Neural cell (in vitro differentiated cells): ENCODE data around the gene SDK1. TPM values are rescaled to one million over a fixed set of nuclear protein-coding genes. Genes with fewer than 3 reads are reported as not detected.

Experiments used
- H2AFZ ChIP-seq: fragments of 200-600, 300-800 bp; sonication (generic), shearing (Covaris generic); 2 replicates; pipeline ENCODE4 v1.6.0; 2014; ENCODE audit warnings: low read depth, mild to moderate bottlenecking, antibody characterized with exemption, low read length, moderate library complexity
- H3F3A ChIP-seq: fragments of 200-600 bp; shearing (Covaris generic); 2 replicates; pipeline ENCODE4 v1.6.1; 2016; ENCODE audit warnings: mild to moderate bottlenecking, moderate library complexity, mixed read lengths, antibody characterized with exemption, low read length; ENCODE audit not compliant: insufficient read depth, poor library complexity, severe bottlenecking
- H3K27ac ChIP-seq: fragments of 200-600, 300-800 bp; sonication (generic), shearing (Covaris generic); 2 replicates; pipeline ENCODE4 v1.5.1; 2014; ENCODE audit warnings: mild to moderate bottlenecking, low read length, moderate library complexity
- H3K27me3 ChIP-seq: fragments of 300-800, 200-600 bp; sonication (generic), shearing (Covaris generic); 2 replicates; pipeline ENCODE4 v1.6.0; 2014; ENCODE audit warnings: mild to moderate bottlenecking, low read depth, low read length, moderate library complexity; ENCODE audit not compliant: insufficient read depth
- H3K36me3 ChIP-seq: fragments of 300-800, 200-600 bp; sonication (generic), shearing (Covaris generic); 2 replicates; pipeline ENCODE4 v1.5.1; 2014; ENCODE audit warnings: mild to moderate bottlenecking, antibody characterized with exemption, low read length, moderate library complexity; ENCODE audit not compliant: insufficient read depth
- H3K4me2 ChIP-seq: fragments of 300-800, 200-600 bp; sonication (generic), shearing (Covaris generic); 2 replicates; pipeline ENCODE4 v1.6.0; 2014; ENCODE audit warnings: mild to moderate bottlenecking, low read length
- H3K4me3 ChIP-seq: fragments of 300-800, 200-600 bp; sonication (generic), shearing (Covaris generic); 2 replicates; pipeline ENCODE4 v1.5.1; 2014; ENCODE audit warnings: mild to moderate bottlenecking, low read length, moderate library complexity
- H3K79me2 ChIP-seq: fragments of 200-600 bp; shearing (Covaris generic); replicated peaks from 2 replicates; pipeline ENCODE4 v1.6.0; 2014; ENCODE audit warnings: mild to moderate bottlenecking, low read length, moderate library complexity; ENCODE audit not compliant: insufficient read depth
- H3K9ac ChIP-seq: fragments of 300-800, 200-600 bp; sonication (generic), shearing (Covaris generic); 2 replicates; pipeline ENCODE4 v1.6.1; 2016; ENCODE audit warnings: mild to moderate bottlenecking, low read length, mixed read lengths
- H3K9me2 ChIP-seq: fragments of 200-600 bp; shearing (Covaris generic); 2 replicates; pipeline ENCODE4 v1.6.1; 2016; ENCODE audit warnings: mild to moderate bottlenecking, low read length, mixed read lengths; ENCODE audit not compliant: insufficient read depth
- H3K9me3 ChIP-seq: fragments of 200-600, 300-800 bp; sonication (generic), shearing (Covaris generic); 2 replicates; pipeline ENCODE4 v1.6.1; 2016; ENCODE audit warnings: mild to moderate bottlenecking, mixed run types, low read length, moderate library complexity, mixed read lengths
- H4K20me1 ChIP-seq: fragments of 200-600 bp; shearing (Covaris generic); 2 replicates; pipeline ENCODE4 v1.6.1; 2016; ENCODE audit warnings: mild to moderate bottlenecking, mixed run types; ENCODE audit not compliant: insufficient read depth
- CTCF ChIP-seq: fragments of 450-650 bp; IDR thresholded peaks from 2 replicates; pipeline ENCODE4 v1.5.1; 2014; ENCODE audit warnings: antibody characterized with exemption, mild to moderate bottlenecking, moderate library complexity; ENCODE audit not compliant: poor library complexity, severe bottlenecking
- EP300 ChIP-seq: fragments of 450-650 bp; conservative IDR thresholded peaks from 2 replicates; pipeline ENCODE4 v1.6.1; 2014; ENCODE audit warnings: antibody characterized with exemption, mild to moderate bottlenecking, moderate library complexity; ENCODE audit not compliant: poor library complexity, severe bottlenecking
- EZH2 ChIP-seq: fragments of 200-600, 300-800 bp; shearing (Covaris generic), sonication (generic); IDR thresholded peaks from 2 replicates; pipeline ENCODE4 v1.6.1; 2014; ENCODE audit warnings: antibody characterized with exemption, low read length, borderline replicate concordance, mild to moderate bottlenecking; ENCODE audit not compliant: insufficient read depth, poor library complexity, severe bottlenecking
- MXI1 ChIP-seq: fragments of 450-650 bp; conservative IDR thresholded peaks from 2 replicates; pipeline ENCODE4 v1.6.1; 2014; ENCODE audit warnings: antibody characterized with exemption, mild to moderate bottlenecking; ENCODE audit not compliant: poor library complexity, severe bottlenecking
- POLR2AphosphoS5 ChIP-seq: IDR thresholded peaks from 2 replicates; pipeline ENCODE4 v1.6.1; 2012
- RAD21 ChIP-seq: fragments of 450-650 bp; conservative IDR thresholded peaks from 2 replicates; pipeline ENCODE4 v1.6.1; 2014; ENCODE audit warnings: antibody characterized with exemption, mild to moderate bottlenecking, moderate library complexity
- SMC3 ChIP-seq: fragments of 450-650 bp; conservative IDR thresholded peaks from 2 replicates; pipeline ENCODE4 v1.6.1; 2014; ENCODE audit warnings: antibody characterized with exemption, mild to moderate bottlenecking, moderate library complexity; ENCODE audit not compliant: poor library complexity
- TAF1 ChIP-seq: IDR thresholded peaks from 2 replicates; pipeline ENCODE4 v1.6.1; 2012; ENCODE audit warnings: low read depth
- polyA plus RNA-seq: library from polyadenylated mRNA; depleted of rRNA; stranded (reverse); fragments of >200 nt; gene quantifications from 2 replicates; pipeline ENCODE4 v1.2.3, GENCODE V29; 2014
- TF ChIP-seq, protein P1 (sequence below): IDR thresholded peaks from 2 replicates; pipeline ENCODE4 v1.6.1; 2012; ENCODE audit warnings: borderline replicate concordance

SDK1 gene
- polyA plus RNA-seq, 1 donor from 2014 or later, result 2.7 TPM

- H3K9me3 ChIP-seq, result no peaks in the 10 kb centered on the region
- no peaks in the 10 kb centered on the region for H3K36me3 ChIP-seq
- no peaks in the 10 kb centered on the region for H3K9me2 ChIP-seq
- H3K27me3 ChIP-seq, result no peaks in the 10 kb centered on the region
- no peaks in the 10 kb centered on the region for H3F3A ChIP-seq
- no peak overlapping the region for H3K27ac ChIP-seq
- H3K4me2 ChIP-seq, result no peak overlapping the region
- H3K4me3 ChIP-seq, result no peak overlapping the region
- no peaks in the 10 kb centered on the region for H3K79me2 ChIP-seq
- no peak overlapping the region for H2AFZ ChIP-seq
- no peak for TF ChIP-seq EP300
- no peak for TF ChIP-seq SMC3
- no peak for TF ChIP-seq EZH2
- TF ChIP-seq POLR2AphosphoS5, result no peak
- TF ChIP-seq MXI1, result no peak
- TF ChIP-seq, protein P1, sequence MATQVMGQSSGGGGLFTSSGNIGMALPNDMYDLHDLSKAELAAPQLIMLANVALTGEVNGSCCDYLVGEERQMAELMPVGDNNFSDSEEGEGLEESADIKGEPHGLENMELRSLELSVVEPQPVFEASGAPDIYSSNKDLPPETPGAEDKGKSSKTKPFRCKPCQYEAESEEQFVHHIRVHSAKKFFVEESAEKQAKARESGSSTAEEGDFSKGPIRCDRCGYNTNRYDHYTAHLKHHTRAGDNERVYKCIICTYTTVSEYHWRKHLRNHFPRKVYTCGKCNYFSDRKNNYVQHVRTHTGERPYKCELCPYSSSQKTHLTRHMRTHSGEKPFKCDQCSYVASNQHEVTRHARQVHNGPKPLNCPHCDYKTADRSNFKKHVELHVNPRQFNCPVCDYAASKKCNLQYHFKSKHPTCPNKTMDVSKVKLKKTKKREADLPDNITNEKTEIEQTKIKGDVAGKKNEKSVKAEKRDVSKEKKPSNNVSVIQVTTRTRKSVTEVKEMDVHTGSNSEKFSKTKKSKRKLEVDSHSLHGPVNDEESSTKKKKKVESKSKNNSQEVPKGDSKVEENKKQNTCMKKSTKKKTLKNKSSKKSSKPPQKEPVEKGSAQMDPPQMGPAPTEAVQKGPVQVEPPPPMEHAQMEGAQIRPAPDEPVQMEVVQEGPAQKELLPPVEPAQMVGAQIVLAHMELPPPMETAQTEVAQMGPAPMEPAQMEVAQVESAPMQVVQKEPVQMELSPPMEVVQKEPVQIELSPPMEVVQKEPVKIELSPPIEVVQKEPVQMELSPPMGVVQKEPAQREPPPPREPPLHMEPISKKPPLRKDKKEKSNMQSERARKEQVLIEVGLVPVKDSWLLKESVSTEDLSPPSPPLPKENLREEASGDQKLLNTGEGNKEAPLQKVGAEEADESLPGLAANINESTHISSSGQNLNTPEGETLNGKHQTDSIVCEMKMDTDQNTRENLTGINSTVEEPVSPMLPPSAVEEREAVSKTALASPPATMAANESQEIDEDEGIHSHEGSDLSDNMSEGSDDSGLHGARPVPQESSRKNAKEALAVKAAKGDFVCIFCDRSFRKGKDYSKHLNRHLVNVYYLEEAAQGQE, result no peak
- TF ChIP-seq TAF1, result no peak
- no peak for TF ChIP-seq RAD21
- TF ChIP-seq CTCF, result no peak
- H3K9ac ChIP-seq, result no peak overlapping the region
- H4K20me1 ChIP-seq, result no peaks in the 10 kb centered on the region
These were observed 26.0 kb downstream of the SDK1 start for GRCh38 chr7:3327099-3327498.

DNA sequence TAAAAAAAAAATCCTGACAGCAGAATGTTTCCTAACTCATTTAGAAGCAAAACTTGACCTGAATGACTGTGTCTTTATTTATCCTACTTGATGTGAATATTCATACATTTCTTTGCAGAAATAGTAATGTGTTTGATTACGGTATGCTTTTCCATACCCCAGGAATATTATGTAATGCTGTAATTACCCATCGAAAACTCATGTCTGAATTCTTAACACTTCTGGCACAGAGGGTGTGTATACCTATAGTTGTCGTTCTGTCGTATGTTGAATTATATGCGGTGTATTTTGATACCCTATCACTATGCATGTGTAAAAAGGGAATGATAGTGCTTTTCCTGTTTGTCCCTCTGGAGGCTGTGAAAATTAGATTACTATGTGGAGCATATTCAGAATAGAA is 26.6 kb downstream of the SDK1 start:
- H3K27me3 ChIP-seq, result no peaks in the 10 kb centered on the region
- no peak overlapping the region for H3K4me2 ChIP-seq
- no peak overlapping the region for H3K27ac ChIP-seq
- no peaks in the 10 kb centered on the region for H3K79me2 ChIP-seq
- H3K9me2 ChIP-seq, result no peaks in the 10 kb centered on the region
- H2AFZ ChIP-seq, result no peak overlapping the region
- no peak overlapping the region for H3K9ac ChIP-seq
- no peaks in the 10 kb centered on the region for H3K36me3 ChIP-seq
- H3F3A ChIP-seq, result no peaks in the 10 kb centered on the region
- TF ChIP-seq TAF1, result no peak
- no peak for TF ChIP-seq CTCF
- TF ChIP-seq, protein P1, result no peak
- no peak for TF ChIP-seq POLR2AphosphoS5
- TF ChIP-seq SMC3, result no peak
- TF ChIP-seq EP300, result no peak
- no peak for TF ChIP-seq MXI1
- TF ChIP-seq RAD21, result no peak
- TF ChIP-seq EZH2, result no peak
- no peaks in the 10 kb centered on the region for H4K20me1 ChIP-seq
- H3K9me3 ChIP-seq, result no peaks in the 10 kb centered on the region
- H3K4me3 ChIP-seq, result no peak overlapping the region
